Loucy (cell line): ENCODE results near the gene MYO1D.
"Not testable (repeated sequence)": the region's sequence is repeated elsewhere in the genome, so short reads cannot be mapped to it uniquely, and the experiment has no call there.

Experiments
- H2AFZ ChIP-seq: fragments of 200-600 bp; sonication (generic); 2 replicates; pipeline ENCODE4 v1.6.0; 2016; ENCODE audit warnings: antibody characterized with exemption, mild to moderate bottlenecking, low read length, moderate library complexity
- H3F3A ChIP-seq: fragments of 200-600 bp; 2 replicates; pipeline ENCODE4 v1.6.0; 2016; ENCODE audit warnings: antibody characterized with exemption, low read depth, mild to moderate bottlenecking
- H3K27me3 ChIP-seq: fragments of 200-600 bp; sonication (generic); 2 replicates; pipeline ENCODE4 v1.6.1; 2014; ENCODE audit warnings: low read length, mild to moderate bottlenecking; ENCODE audit not compliant: insufficient read depth, poor library complexity, severe bottlenecking
- H3K36me3 ChIP-seq: fragments of 200-600 bp; sonication (generic); 2 replicates; pipeline ENCODE4 v1.6.1; 2016; ENCODE audit warnings: low read length; ENCODE audit not compliant: insufficient read depth
- H3K4me1 ChIP-seq: fragments of 200-600 bp; sonication (generic); 2 replicates; pipeline ENCODE4 v1.5.1; 2014; ENCODE audit warnings: low read length, mild to moderate bottlenecking; ENCODE audit not compliant: insufficient read depth, poor library complexity, severe bottlenecking
- H3K4me2 ChIP-seq: fragments of 200-600 bp; sonication (generic); 2 replicates; pipeline ENCODE4 v1.6.0; 2014; ENCODE audit warnings: antibody characterized with exemption, low read length, low read depth, mild to moderate bottlenecking; ENCODE audit not compliant: poor library complexity, severe bottlenecking
- H3K4me3 ChIP-seq: fragments of 200-600 bp; sonication (generic); 2 replicates; pipeline ENCODE4 v1.5.1; 2014; ENCODE audit warnings: low read length, mild to moderate bottlenecking, mixed read lengths; ENCODE audit not compliant: poor library complexity, severe bottlenecking
- H3K79me2 ChIP-seq: fragments of 200-600 bp; sonication (generic); 2 replicates; pipeline ENCODE4 v1.6.1; 2014; ENCODE audit warnings: low read length; ENCODE audit not compliant: insufficient read depth
- H3K9ac ChIP-seq: fragments of 200-600 bp; sonication (generic); 2 replicates; pipeline ENCODE4 v1.6.0; 2014; ENCODE audit warnings: mild to moderate bottlenecking, low read depth, low read length, moderate library complexity; ENCODE audit not compliant: poor library complexity, severe bottlenecking
- H3K9me2 ChIP-seq: fragments of 200-600 bp; sonication (generic); replicated peaks from 2 replicates; pipeline ENCODE4 v1.6.1; 2016; ENCODE audit warnings: low read depth, low read length, mixed read lengths
- H3K9me3 ChIP-seq: fragments of 200-600 bp; sonication (generic); 2 replicates; pipeline ENCODE4 v1.6.1; 2014; ENCODE audit warnings: mild to moderate bottlenecking, antibody characterized with exemption, low read length, low read depth; ENCODE audit not compliant: insufficient read depth
- H4K20me1 ChIP-seq: fragments of 200-600 bp; sonication (generic); 2 replicates; pipeline ENCODE4 v1.6.0; 2014; ENCODE audit warnings: antibody characterized with exemption, low read length, mild to moderate bottlenecking; ENCODE audit not compliant: insufficient read depth, poor library complexity, severe bottlenecking
- CTCF ChIP-seq: fragments of 200-600 bp; sonication (generic); conservative IDR thresholded peaks from 2 replicates; pipeline ENCODE4 v1.5.1; 2014; ENCODE audit warnings: mild to moderate bottlenecking, antibody characterized with exemption, low read length
- EZH2phosphoT487 ChIP-seq: fragments of 200-600 bp; IDR thresholded peaks from 2 replicates; pipeline ENCODE4 v1.6.1; 2018; ENCODE audit warnings: antibody characterized with exemption, mild to moderate bottlenecking, moderate library complexity, borderline replicate concordance

The MYO1D gene

GRCh38 chr17:32824334-32824733, 52.6 kb downstream of the MYO1D start:
- Histone ChIP-seq H3K9me3 (no peaks in the 10 kb centered on the region), H3K4me1 (no peaks in the 10 kb centered on the region), H3K4me3 (no peak overlapping the region), H3K9me2 (no peaks in the 10 kb centered on the region), H4K20me1 (no peaks in the 10 kb centered on the region), H3K79me2 (no peaks in the 10 kb centered on the region), H2AFZ (no peak overlapping the region), H3F3A (no peaks in the 10 kb centered on the region), H3K36me3 (no peaks in the 10 kb centered on the region), H3K4me2 (no peak overlapping the region), H3K9ac (no peak overlapping the region), H3K27me3 (no peaks in the 10 kb centered on the region)
- TF ChIP-seq EZH2phosphoT487, result no peak

GRCh38 chr17:32822996-32823395, 53.9 kb downstream of the MYO1D start:
- Histone ChIP-seq H4K20me1 (no peaks in the 10 kb centered on the region), H3K4me1 (no peaks in the 10 kb centered on the region), H3K79me2 (no peaks in the 10 kb centered on the region), H3K9ac (no peak overlapping the region), H3K4me3 (no peak overlapping the region), H3F3A (no peaks in the 10 kb centered on the region), H3K9me2 (no peaks in the 10 kb centered on the region), H3K27me3 (no peaks in the 10 kb centered on the region), H3K36me3 (no peaks in the 10 kb centered on the region), H2AFZ (no peak overlapping the region), H3K4me2 (no peak overlapping the region), H3K9me3 (no peaks in the 10 kb centered on the region)
- no peak for TF ChIP-seq EZH2phosphoT487
- TF ChIP-seq CTCF, result no peak

- H2AFZ ChIP-seq, H3K9ac ChIP-seq, H3K4me1 ChIP-seq, H4K20me1 ChIP-seq, H3K9me3 ChIP-seq, H3K79me2 ChIP-seq, H3F3A ChIP-seq, H3K36me3 ChIP-seq, H3K9me2 ChIP-seq, H3K4me2 ChIP-seq, H3K27me3 ChIP-seq, H3K4me3 ChIP-seq: not testable (repeated sequence)
Observed at GRCh38 chr17:32821987-32822934, 54.7 kb downstream of the MYO1D start.

DNA sequence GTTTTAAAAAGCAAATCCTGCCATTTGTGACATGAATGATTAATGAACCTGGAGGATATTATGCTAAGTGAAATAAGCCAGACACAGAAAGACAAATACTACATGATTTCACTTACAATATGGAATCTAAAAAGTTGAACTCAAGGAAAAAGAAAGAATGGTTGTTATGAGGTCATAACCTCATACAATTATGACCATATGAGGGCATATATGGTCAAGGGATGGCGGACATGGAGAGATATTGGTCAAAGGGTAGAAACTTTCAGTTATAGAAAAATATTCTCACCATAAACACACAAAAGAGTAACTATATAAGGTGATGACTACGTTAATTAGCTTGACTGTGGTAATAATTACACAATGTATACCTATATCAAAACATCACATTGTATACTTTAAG, 56.5 kb downstream of the MYO1D start:
- Histone ChIP-seq H4K20me1 (no peaks in the 10 kb centered on the region), H3K9me2 (no peaks in the 10 kb centered on the region), H3K27me3 (no peaks in the 10 kb centered on the region), H3K4me2 (no peak overlapping the region), H3F3A (no peaks in the 10 kb centered on the region), H3K36me3 (no peaks in the 10 kb centered on the region), H2AFZ (no peak overlapping the region), H3K9me3 (no peaks in the 10 kb centered on the region), H3K4me3 (no peak overlapping the region), H3K79me2 (no peaks in the 10 kb centered on the region), H3K9ac (no peak overlapping the region), H3K4me1 (no peaks in the 10 kb centered on the region)
- TF ChIP-seq CTCF (no peak), EZH2phosphoT487 (no peak)
